H1 (cell line): ENCODE results near the gene PEAK3. TPM values are rescaled to one million over a fixed set of nuclear protein-coding genes. Genes with fewer than 3 reads are reported as not detected.

Source experiments
- CTCF ChIA-PET: fragments of 300-600 bp; sonication (Branson Sonifier 250); formaldehyde crosslinking; loops from one replicate; lab custom pipeline; 2021; ENCODE audit not compliant: partially characterized antibody; lab: Charles Lee
- POLR2A ChIA-PET: fragments of 300-600 bp; sonication (Branson Sonifier 250); formaldehyde crosslinking; loops from one replicate; lab custom pipeline; 2021; ENCODE audit warnings: inconsistent platforms; ENCODE audit not compliant: partially characterized antibody; lab: Charles Lee
- DNase-seq, 2 experiments: peaks; one replicate each; pipeline versions ENCODE4 v3.0.0 to v3.0.0-alpha.2; 2010 to 2022; ENCODE audit warnings: low spot score in 2 of 2, low read depth in 1 of 2, mixed read lengths in 1 of 2
- FAIRE-seq: peaks from 2 replicates; lab custom pipeline; 2011; peaks lifted over from hg19 to GRCh38; lab: Jason Lieb, UNC
- H2AFZ ChIP-seq: 2 replicates; pipeline ENCODE4 v1.8.1; 2012; ENCODE audit warnings: low read length, inconsistent platforms
- H2AK5ac ChIP-seq: 2 replicates; pipeline ENCODE4 v1.6.1; 2013; ENCODE audit warnings: low read depth, low read length
- H2BK120ac ChIP-seq: replicated peaks from 2 replicates; pipeline ENCODE3; 2013; ENCODE audit warnings: low read depth, low read length, inconsistent platforms
- H2BK12ac ChIP-seq: 2 replicates; pipeline ENCODE4 v1.6.1; 2013; ENCODE audit warnings: low read depth, low read length
- H2BK15ac ChIP-seq: 2 replicates; pipeline ENCODE4 v1.6.1; 2013; ENCODE audit warnings: low read length
- H2BK20ac ChIP-seq: 2 replicates; pipeline ENCODE4 v1.6.1; 2013; ENCODE audit warnings: low read length
- H2BK5ac ChIP-seq: 2 replicates; pipeline ENCODE4 v1.6.1; 2013; ENCODE audit warnings: low read depth, low read length
- H3K14ac ChIP-seq: 2 replicates; pipeline ENCODE4 v1.6.1; 2013; ENCODE audit warnings: inconsistent platforms; ENCODE audit not compliant: insufficient read length
- H3K18ac ChIP-seq: 2 replicates; pipeline ENCODE4 v1.6.1; 2013; ENCODE audit warnings: low read length; ENCODE audit errors: extremely low read depth
- H3K23ac ChIP-seq: 2 replicates; pipeline ENCODE4 v1.6.1; 2013; ENCODE audit warnings: inconsistent platforms; ENCODE audit not compliant: insufficient read length
- H3K23me2 ChIP-seq: 2 replicates; pipeline ENCODE4 v1.6.1; 2013; ENCODE audit warnings: low read depth, low read length
- H3K27ac ChIP-seq: 2 replicates; pipeline ENCODE4 v1.6.1; 2011; ENCODE audit warnings: low read depth, low read length, inconsistent platforms
- H3K27me3 ChIP-seq, 4 experiments: replicated peaks in 1 of 4; 1 replicate in 1 of 4; 2 replicates in 3 of 4; pipeline versions ENCODE4 v1.6.1 to v1.8.1; 2011 to 2013; ENCODE audit warnings: low read length in 3 of 4, mild to moderate bottlenecking in 3 of 4, inconsistent platforms in 2 of 4, mixed read lengths in 2 of 4, moderate library complexity in 1 of 4; ENCODE audit not compliant: control insufficient read depth in 3 of 4, insufficient read depth in 3 of 4; ENCODE audit errors: extremely low read depth in 1 of 4
- H3K36me3 ChIP-seq, 4 experiments: 2 replicates each; pipeline versions ENCODE4 v1.6.1 to v1.8.1; 2011 to 2013; ENCODE audit warnings: mild to moderate bottlenecking in 4 of 4, low read length in 3 of 4, moderate library complexity in 2 of 4, control low read depth in 1 of 4, inconsistent platforms in 1 of 4; ENCODE audit not compliant: insufficient read depth in 4 of 4, control insufficient read depth in 2 of 4
- H3K4ac ChIP-seq: replicated peaks from 2 replicates; pipeline ENCODE3; 2013; ENCODE audit warnings: low read length, low read depth, mixed read lengths, inconsistent platforms; ENCODE audit not compliant: insufficient read length
- H3K4me1 ChIP-seq, 4 experiments: replicated peaks in 1 of 4; 1 replicate in 1 of 4; 2 replicates in 3 of 4; pipeline versions ENCODE4 v1.6.1 to v1.8.1; 2011 to 2013; ENCODE audit warnings: low read length in 3 of 4, inconsistent platforms in 2 of 4, mixed read lengths in 1 of 4; ENCODE audit not compliant: insufficient read depth in 4 of 4, control insufficient read depth in 3 of 4
- H3K4me2 ChIP-seq, 2 experiments: 2 replicates each; pipeline versions ENCODE4 v1.6.1 to v1.8.1; 2011 to 2013; ENCODE audit warnings: low read depth in 2 of 2, low read length in 2 of 2, control low read depth in 1 of 2, inconsistent platforms in 1 of 2, mild to moderate bottlenecking in 1 of 2; ENCODE audit not compliant: insufficient read depth in 1 of 2
- H3K4me3 ChIP-seq, 4 experiments: fragments of 200-600, 300-600 bp in 1 of 4; sonication (generic), shearing (Covaris generic), sonication (Bioruptor Twin) in 1 of 4; 2 replicates each; pipeline versions ENCODE4 v1.5.1 to v1.8.1; 2011 to 2016; ENCODE audit warnings: low read length in 4 of 4, low read depth in 3 of 4, control low read depth in 2 of 4, inconsistent platforms in 2 of 4, mild to moderate bottlenecking in 2 of 4, mixed read lengths in 1 of 4, moderate library complexity in 1 of 4; ENCODE audit not compliant: insufficient read depth in 2 of 4; ENCODE audit errors: extremely low read depth in 1 of 4
- H3K56ac ChIP-seq: replicated peaks from 2 replicates; pipeline ENCODE3; 2013; ENCODE audit warnings: low read depth, mild to moderate bottlenecking, mixed read lengths, low read length, inconsistent platforms; ENCODE audit not compliant: insufficient read length
- H3K79me1 ChIP-seq: 2 replicates; pipeline ENCODE4 v1.6.1; 2013; ENCODE audit warnings: low read depth, low read length, control low read depth
- H3K79me2 ChIP-seq, 2 experiments: 2 replicates each; pipeline versions ENCODE4 v1.6.1 to v1.8.1; 2012 to 2013; ENCODE audit warnings: low read length in 2 of 2, mild to moderate bottlenecking in 2 of 2, inconsistent platforms in 1 of 2; ENCODE audit not compliant: insufficient read depth in 2 of 2, control insufficient read depth in 1 of 2
- H3K9ac ChIP-seq, 4 experiments: replicated peaks in 1 of 4; 1 replicate in 1 of 4; 2 replicates in 3 of 4; pipeline versions ENCODE4 v1.6.1 to v1.8.1; 2011 to 2013; ENCODE audit warnings: low read depth in 3 of 4, low read length in 3 of 4, control low read depth in 2 of 4, mild to moderate bottlenecking in 2 of 4, moderate library complexity in 2 of 4, inconsistent platforms in 1 of 4; ENCODE audit errors: extremely low read depth in 1 of 4
- H3K9me3 ChIP-seq, 2 experiments: 2 replicates each; pipeline versions ENCODE4 v1.6.1 to v1.8.1; 2012 to 2013; ENCODE audit warnings: mild to moderate bottlenecking in 2 of 2, moderate library complexity in 2 of 2, control low read depth in 1 of 2, inconsistent platforms in 1 of 2, low read depth in 1 of 2, low read length in 1 of 2, mixed read lengths in 1 of 2; ENCODE audit not compliant: insufficient read depth in 2 of 2
- H4K20me1 ChIP-seq, 2 experiments: replicated peaks in 1 of 2; 2 replicates each; pipeline versions ENCODE3 to v1.8.1; 2011 to 2013; ENCODE audit warnings: inconsistent platforms in 2 of 2, low read length in 2 of 2, mild to moderate bottlenecking in 1 of 2; ENCODE audit not compliant: insufficient read depth in 2 of 2, control insufficient read depth in 1 of 2
- H4K5ac ChIP-seq: 2 replicates; pipeline ENCODE4 v1.6.1; 2013; ENCODE audit warnings: low read length, low read depth, mixed read lengths, inconsistent platforms; ENCODE audit not compliant: insufficient read length
- H4K8ac ChIP-seq: 2 replicates; pipeline ENCODE4 v1.8.0; 2013; ENCODE audit warnings: mild to moderate bottlenecking, moderate library complexity, low read length, inconsistent platforms; ENCODE audit not compliant: insufficient read depth; ENCODE audit errors: extremely low read depth
- H4K91ac ChIP-seq: replicated peaks from 2 replicates; pipeline ENCODE3; 2013; ENCODE audit warnings: low read length, mixed read lengths, inconsistent platforms; ENCODE audit not compliant: insufficient read length
- ASH2L ChIP-seq: fragments of 200-600, 300-600 bp; sonication (generic); IDR thresholded peaks from one replicate; pipeline ENCODE4 v1.7.1; 2017; ENCODE audit warnings: low read length
- HDAC2 ChIP-seq, 2 experiments: fragments of 300-600 bp in 1 of 2; sonication (generic) in 1 of 2; IDR thresholded peaks; 2 replicates each; pipeline ENCODE4 v1.6.1; 2011 to 2012; ENCODE audit warnings: low read depth in 2 of 2, low read length in 2 of 2, mild to moderate bottlenecking in 2 of 2, moderate library complexity in 2 of 2, borderline replicate concordance in 1 of 2, inconsistent platforms in 1 of 2
- KDM1A ChIP-seq: fragments of 200-600, 300-600 bp; sonication (generic); IDR thresholded peaks from 2 replicates; pipeline ENCODE4 v1.7.1; 2016; ENCODE audit warnings: mild to moderate bottlenecking, low read length, borderline replicate concordance
- POLR2A ChIP-seq, 2 experiments: IDR thresholded peaks; 1 replicate in 1 of 2; 2 replicates in 1 of 2; pipeline ENCODE4 v1.6.1; 2011; ENCODE audit warnings: low read depth in 2 of 2, low read length in 2 of 2, mild to moderate bottlenecking in 2 of 2; ENCODE audit errors: control extremely low read depth in 1 of 2
- POLR2AphosphoS5 ChIP-seq: IDR thresholded peaks from 2 replicates; pipeline ENCODE4 v1.6.1; 2011; ENCODE audit warnings: low read depth, low read length
- ZNF274 ChIP-seq: IDR thresholded peaks from 2 replicates; pipeline ENCODE4 v1.7.0; 2012; ENCODE audit warnings: low read length, borderline replicate concordance; ENCODE audit errors: extremely low read depth
- WGBS, 2 experiments: shearing (Covaris generic) in 1 of 2; methylation state at CpG; one replicate each; pipeline versions ENCODE4 v1.1.6 to v1.1.7; 2013 to 2015; ENCODE audit warnings: low lambda C conversion rate in 2 of 2, mixed read lengths in 2 of 2, inconsistent platforms in 1 of 2, low coverage in 1 of 2, missing lambda C conversion rate in 1 of 2; ENCODE audit not compliant: insufficient replicate concordance in 2 of 2, insufficient coverage in 1 of 2, insufficient read length in 1 of 2; ENCODE audit errors: extremely low coverage in 1 of 2, missing lambda C conversion rate in 1 of 2; 5-methylcytosine and 5-hydroxymethylcytosine counted together
- polyA plus RNA-seq, 7 experiments: library from polyadenylated mRNA; depleted of rRNA in 3 of 7; stranded (reverse) in 5 of 7; unstranded in 2 of 7; fragments of >200 nt in 5 of 7; fragments of 200-250 nt in 2 of 7; gene quantifications; 1 replicate in 5 of 7; 2 replicates in 1 of 7; 4 replicates in 1 of 7; pipeline versions ENCODE4 v1.2.1 to v1.2.3, GENCODE V29; 2011 to 2013; ENCODE audit warnings: missing spikeins in 2 of 7, mixed read lengths in 2 of 7
- total RNA-seq: library from RNA; stranded (reverse); fragmentation: NEBNext Ultra II Directional; extraction: Animal tissue kit (Norgen Biotek cat#: 25700); gene quantifications from 2 replicates; pipeline ENCODE4 v1.2.1, GENCODE V29; 2021

Gene PEAK3
- total and polyA plus RNA-seq, 2 of the 8 experiments (the other 6 are each of a cell fraction or from before 2014, with no cell fraction given): not detected

DNA sequence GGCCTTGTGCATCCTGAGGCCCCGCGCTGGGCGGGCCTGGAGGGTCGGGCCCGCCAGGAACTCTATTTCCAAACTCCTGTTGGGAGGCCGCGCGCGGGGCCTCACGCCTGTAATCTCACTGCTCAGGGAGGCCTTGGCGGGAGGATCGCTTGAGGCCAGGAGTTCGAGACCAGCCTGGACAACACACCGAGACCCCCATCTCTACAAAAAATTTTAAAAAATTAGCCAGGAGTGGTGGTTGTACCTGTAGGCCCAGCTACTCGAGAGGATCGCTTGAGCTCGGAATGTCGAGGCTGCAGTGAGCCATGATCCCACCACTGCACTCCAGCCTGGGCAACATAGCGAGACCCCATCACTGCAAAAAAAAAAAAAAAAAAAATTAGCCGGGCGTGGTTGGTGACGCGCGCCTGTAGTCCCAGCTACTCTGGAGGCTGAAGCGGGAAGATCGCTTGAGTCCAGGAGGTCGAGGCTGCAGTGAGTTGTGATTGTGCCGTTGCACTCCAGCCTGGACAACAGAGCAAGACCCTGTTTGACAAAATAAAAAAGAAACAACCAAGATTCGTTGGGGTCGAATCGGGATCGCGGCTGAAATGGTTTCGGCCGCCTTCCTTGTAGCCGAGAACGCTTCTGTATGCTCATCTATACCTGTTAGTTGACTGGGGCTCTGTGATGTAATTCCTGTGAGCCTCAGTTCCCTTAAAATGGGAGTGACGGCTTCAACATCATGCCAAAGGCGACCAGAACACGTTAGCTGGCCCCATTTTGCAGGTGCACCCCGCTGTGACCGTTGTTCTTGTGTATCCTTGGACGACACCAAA lies 44.7 kb downstream of the PEAK3 start:
- peak overlapping the region; percentile 93 for H4K91ac ChIP-seq
- CTCF ChIA-PET: interaction anchor here (0.7 to 4.1 kb wide), 10 partner anchors 16 to 1576 kb away, joined by 3 to 35 read pairs (median 4); no protein-coding TSS in a partner anchor
- no peak overlapping the region for H3K14ac ChIP-seq
- peak overlapping the region; percentile 58 to 81 (median 71) for H3K4me3 ChIP-seq
- H2BK15ac ChIP-seq: no peak overlapping the region
- H3K9ac ChIP-seq: peak overlapping the region; percentile 63 to 86 (median 82)
- H3K79me1 ChIP-seq: peaks cover 26% of the 10 kb centered on the region
- WGBS, 2 experiments: 60% methylated on average over 39 of the region's 43 CpGs; no CpG with 5 or more reads in 1 of the 2 experiments
- TF ChIP-seq ASH2L (peak; percentile 7), POLR2A (IDR thresholded peaks at IDR 0.05; ENCODE audit: control extremely low read depth in 1 of 2, low read depth in 2 of 2, low read length in 2 of 2) (peak in 1 of 2 experiments; percentile 10; a peak in 1 of 3 replicates), HDAC2 (IDR thresholded peaks at IDR 0.05; ENCODE audit: borderline replicate concordance in 1 of 2, low read depth in 2 of 2, low read length in 2 of 2) (peak in 1 of 2 experiments; percentile 59; a peak in 1 of 4 replicates), KDM1A (peak; percentile 89; the same call in 1 of the 2 replicates), ZNF274 (no peak), POLR2AphosphoS5 (0 out of 2 replicates have a peak, but pooled peaks have one; percentile 24)
- TF ChIP-seq, all 59 proteins: peak for 5
- peak overlapping the region; percentile 98 for H4K8ac ChIP-seq
- no peak overlapping the region for H2BK12ac ChIP-seq
- peaks cover 0 to 24% (median 14%) of the 10 kb centered on the region in 4 experiments; a peak in 6 of 7 replicates for H3K4me1 ChIP-seq
- peaks cover 25 to 40% of the 10 kb centered on the region in 2 experiments for H4K20me1 ChIP-seq
- H4K5ac ChIP-seq: peak overlapping the region; percentile 96
- H2BK5ac ChIP-seq: peak overlapping the region; percentile 97
- no peak overlapping the region for H2BK120ac ChIP-seq
- no peak overlapping the region for H2AFZ ChIP-seq
- no peak overlapping the region for H3K18ac ChIP-seq
- H2AK5ac ChIP-seq: no peak overlapping the region
- H3K4ac ChIP-seq: no peak overlapping the region
- peaks cover 0 to 15% (median 7%) of the 10 kb centered on the region in 4 experiments; a peak in 5 of 8 replicates for H3K36me3 ChIP-seq
- H3K27ac ChIP-seq: peak overlapping the region; percentile 93; the same call in 1 of the 2 replicates
- H3K9me3 ChIP-seq: no peaks in the 10 kb centered on the region
- peaks cover 9% of the 10 kb centered on the region; the same call in 1 of the 2 replicates for H3K23me2 ChIP-seq
- H3K23ac ChIP-seq: no peak overlapping the region
- peaks cover 42 to 68% of the 10 kb centered on the region in 2 experiments for H3K79me2 ChIP-seq
- H2BK20ac ChIP-seq: no peak overlapping the region
- POLR2A ChIA-PET: interaction anchor here (0.6 to 10.3 kb wide), 14 partner anchors 7 to 1054 kb away, joined by 3 to 206 read pairs (median 4); partner anchors contain the start of genes AMH and JSRP1
- no peaks in the 10 kb centered on the region for H3K27me3 ChIP-seq
- peak overlapping the region; percentile 86 for H3K56ac ChIP-seq
- H3K4me2 ChIP-seq: peak overlapping the region; percentile 7 to 93
- DNase-seq: no peak
- FAIRE-seq: no peak
